ENCODE data around the gene DIO2. TPM values are rescaled to one million over a fixed set of nuclear protein-coding genes. Genes with fewer than 3 reads are reported as not detected.

The DIO2 gene
- total RNA-seq, 1 donor from 2014 or later = 38.5 TPM

DNA sequence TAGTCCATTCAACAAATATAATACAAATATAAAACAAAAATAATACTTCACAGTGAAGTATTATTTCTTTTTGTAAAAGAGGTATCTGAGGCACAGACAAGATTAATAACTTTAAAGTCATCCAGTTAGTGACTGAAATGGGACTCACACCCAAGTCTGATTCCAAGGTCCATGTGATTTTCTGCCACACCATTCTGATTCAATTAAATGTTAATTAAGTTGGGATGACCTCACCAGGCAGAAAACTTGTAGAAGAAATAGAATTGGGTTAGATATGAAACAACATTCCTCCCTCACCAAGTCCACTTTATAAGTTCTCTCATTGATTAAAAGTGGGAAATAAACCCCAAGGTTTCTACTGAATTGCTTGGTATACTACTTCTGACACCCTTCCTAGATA lies 34.4 kb downstream of the DIO2 start:
- Histone ChIP-seq H3K9me3 (no peaks in the 10 kb centered on the region), H3K4me3 (no peak overlapping the region), H3K4me1 (no peaks in the 10 kb centered on the region), H3K27me3 (no peaks in the 10 kb centered on the region), H3K36me3 (no peaks in the 10 kb centered on the region), H3K27ac (no peak overlapping the region)
- TF ChIP-seq POLR2A (IDR thresholded peaks at IDR 0.05) (no peak), POLR2AphosphoS5 (IDR thresholded peaks at IDR 0.05; ENCODE audit: insufficient read depth in 1 of 2, low read depth in 1 of 2) (no peak), CTCF (IDR thresholded peaks at IDR 0.05) (no peak)
- intact Hi-C loops (cut with DNase I) = no loop called here
- DNase-seq (ENCODE audit: extremely low spot score in 2 of 2) = no peak

DNA sequence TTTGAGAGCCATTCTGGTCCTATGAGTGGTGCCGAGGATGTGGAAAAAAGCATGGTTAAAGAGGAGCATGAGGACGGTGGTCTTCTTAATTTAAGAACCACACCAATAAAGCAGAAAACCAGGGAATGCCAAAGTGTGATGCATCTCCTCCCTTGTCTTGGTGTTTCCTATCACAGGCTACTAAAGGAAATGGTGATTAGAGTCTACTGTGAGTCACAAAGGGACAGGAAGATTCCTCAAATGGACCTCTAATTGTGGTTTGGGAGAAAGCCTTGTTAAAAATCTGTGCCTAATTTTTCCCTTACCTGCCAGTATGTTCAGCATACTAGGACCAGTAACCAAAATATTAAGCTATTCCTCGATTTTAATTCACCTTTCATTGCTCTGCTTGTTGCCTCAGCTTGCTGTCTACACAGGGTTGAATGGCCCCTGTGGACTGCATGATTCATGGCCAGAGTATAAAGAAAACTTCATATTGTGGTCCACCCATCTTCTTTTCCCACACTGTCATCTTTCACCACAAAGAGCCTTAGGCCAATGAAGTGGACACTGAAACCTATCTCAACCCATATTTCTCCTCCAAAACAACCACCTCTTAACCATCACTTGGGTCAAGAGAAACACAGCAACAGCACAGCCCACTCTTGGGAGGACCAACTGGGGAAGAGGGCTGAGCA lies 38.8 kb downstream of the DIO2 start:
- H3K9me3 ChIP-seq = no peaks in the 10 kb centered on the region

DNA sequence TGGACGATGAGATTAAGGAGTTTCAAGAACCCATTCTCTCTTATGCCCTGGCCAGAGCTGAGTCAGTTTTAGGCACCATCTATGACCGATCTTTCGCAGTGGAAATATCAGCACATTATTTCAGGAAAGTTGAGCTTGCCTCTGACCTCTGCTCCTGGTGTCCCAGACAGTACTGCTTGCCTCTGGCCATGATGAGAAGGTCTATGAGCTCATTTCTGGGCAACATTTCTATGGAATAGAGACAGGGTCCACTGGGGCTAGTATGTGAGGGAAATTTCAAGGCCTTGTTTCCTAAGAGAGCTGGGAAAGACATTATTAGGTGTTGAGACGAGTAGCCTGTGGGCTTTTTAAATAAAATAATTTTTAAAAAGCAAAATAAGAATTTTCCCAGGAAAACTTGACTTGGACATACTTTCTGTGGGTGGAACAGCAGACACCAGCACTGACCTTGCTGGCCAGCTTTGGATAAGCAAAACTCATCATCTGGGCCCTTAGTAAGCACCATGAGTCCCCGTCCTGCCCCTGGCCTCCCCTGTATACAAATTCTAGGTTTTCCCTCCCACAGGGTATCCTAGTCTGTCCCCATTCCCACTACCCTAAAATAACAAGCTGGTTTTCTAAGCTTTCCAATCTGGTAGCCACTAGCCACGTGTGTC lies 43.4 kb downstream of the DIO2 start:
- DNase-seq (ENCODE audit: extremely low spot score in 2 of 2) = no peak
- intact Hi-C loops (cut with DNase I) = no loop called here
- Histone ChIP-seq H3K27ac (no peak overlapping the region), H3K9me3 (no peaks in the 10 kb centered on the region), H3K27me3 (no peaks in the 10 kb centered on the region), H3K4me3 (no peak overlapping the region), H3K36me3 (no peaks in the 10 kb centered on the region), H3K4me1 (no peaks in the 10 kb centered on the region)
- TF ChIP-seq POLR2AphosphoS5 (IDR thresholded peaks at IDR 0.05; ENCODE audit: insufficient read depth in 1 of 2, low read depth in 1 of 2) (no peak), POLR2A (IDR thresholded peaks at IDR 0.05) (no peak), CTCF (IDR thresholded peaks at IDR 0.05) (no peak)

More for the DNA sequence above, 38.8 kb downstream of the DIO2 start:
- TF ChIP-seq CTCF (IDR thresholded peaks at IDR 0.05) (no peak), POLR2AphosphoS5 (IDR thresholded peaks at IDR 0.05; ENCODE audit: insufficient read depth in 1 of 2, low read depth in 1 of 2) (no peak), POLR2A (IDR thresholded peaks at IDR 0.05) (no peak)
- H3K27me3 ChIP-seq = no peaks in the 10 kb centered on the region
- no peaks in the 10 kb centered on the region for H3K4me1 ChIP-seq
- no peak for DNase-seq (ENCODE audit: extremely low spot score in 2 of 2)
- no peaks in the 10 kb centered on the region for H3K36me3 ChIP-seq
- intact Hi-C loops (cut with DNase I) = no loop called here
- H3K27ac ChIP-seq = no peak overlapping the region
- no peak overlapping the region for H3K4me3 ChIP-seq

- no peak for DNase-seq (ENCODE audit: extremely low spot score in 2 of 2)
- Histone ChIP-seq H3K4me1 (no peaks in the 10 kb centered on the region), H3K27ac (no peak overlapping the region), H3K9me3 (no peaks in the 10 kb centered on the region), H3K4me3 (no peak overlapping the region), H3K27me3 (no peaks in the 10 kb centered on the region), H3K36me3 (no peaks in the 10 kb centered on the region)
- TF ChIP-seq CTCF (IDR thresholded peaks at IDR 0.05) = no peak
- no peak for TF ChIP-seq POLR2A (IDR thresholded peaks at IDR 0.05)
- TF ChIP-seq POLR2AphosphoS5 (IDR thresholded peaks at IDR 0.05; ENCODE audit: insufficient read depth in 1 of 2, low read depth in 1 of 2) = no peak
- intact Hi-C loops (cut with DNase I) = no loop called here
These were observed 46.1 kb downstream of the DIO2 start for GRCh38 chr14:80164991-80165721.
